Kidney (tissue), 14 donors: ENCODE measurements around the gene GALNT17. TPM values are rescaled to one million over a fixed set of nuclear protein-coding genes. Genes with fewer than 3 reads are reported as not detected.

ENCODE experiments used
- DNase-seq, 5 donors: peaks; one replicate each; pipeline ENCODE4 v3.0.0-alpha.2; 2013 to 2020
- FAIRE-seq: peaks from 2 replicates; lab custom pipeline; 2012; peaks lifted over from hg19 to GRCh38; lab: Jason Lieb, UNC
- H3K27ac ChIP-seq, 2 donors: one replicate each; pipeline ENCODE4 v1.7.0; 2013; ENCODE audit warnings: low read depth in 2 of 2, low read length in 2 of 2, inconsistent platforms in 1 of 2
- H3K27me3 ChIP-seq: one replicate; pipeline ENCODE4 v1.7.1; 2013; ENCODE audit warnings: low read length, inconsistent platforms; ENCODE audit not compliant: control insufficient read depth, insufficient read depth
- H3K36me3 ChIP-seq, 3 donors: one replicate each; pipeline versions ENCODE4 v1.7.0 to v1.7.1; 2013; ENCODE audit warnings: low read length in 3 of 3, control low read depth in 1 of 3, inconsistent platforms in 1 of 3; ENCODE audit not compliant: insufficient read depth in 3 of 3, control insufficient read depth in 2 of 3
- H3K4me1 ChIP-seq, 3 donors: one replicate each; pipeline versions ENCODE4 v1.7.0 to v1.7.1; 2013; ENCODE audit warnings: low read length in 3 of 3, inconsistent platforms in 1 of 3, low read depth in 1 of 3; ENCODE audit not compliant: control insufficient read depth in 2 of 3, insufficient read depth in 2 of 3
- H3K4me3 ChIP-seq, 3 donors: one replicate each; pipeline versions ENCODE4 v1.7.0 to v1.8.1; 2013; ENCODE audit warnings: low read length in 3 of 3, control low read depth in 1 of 3, inconsistent platforms in 1 of 3
- H3K9ac ChIP-seq, 3 donors: one replicate each; pipeline versions ENCODE4 v1.7.0 to v1.7.1; 2013; ENCODE audit warnings: low read length in 3 of 3, control low read depth in 1 of 3, inconsistent platforms in 1 of 3
- H3K9me3 ChIP-seq, 3 donors: one replicate each; pipeline versions ENCODE4 v1.7.0 to v1.7.1; 2013; ENCODE audit warnings: low read length in 3 of 3, control low read depth in 1 of 3, inconsistent platforms in 1 of 3; ENCODE audit not compliant: control insufficient read depth in 2 of 3, insufficient read depth in 1 of 3
- intact Hi-C: fragments of 100-400 bp; cut with DNase I; formaldehyde crosslinking; loops from one replicate; pipeline ENCODE4 v1.11.1; 2022
- polyA plus RNA-seq: library from polyadenylated mRNA; stranded (reverse); fragments of 350-450 nt; fragmentation: Illumina TruSeq; extraction: RNeasy Lipid Tissue Mini Kit (QIAGEN cat#74804); gene quantifications from one replicate; pipeline ENCODE4 v1.2.3, GENCODE V29; 2014; ENCODE audit warnings: low read depth, low replicate concordance; ENCODE audit not compliant: insufficient read depth
- total RNA-seq: library from RNA; stranded (reverse); fragmentation: NEBNext Ultra II Directional; extraction: Animal tissue kit (Norgen Biotek cat#: 25700); gene quantifications from one replicate; pipeline ENCODE4 v1.2.1, GENCODE V29; 2021
- TF ChIP-seq, protein P1 (sequence below): IDR thresholded peaks from 3 replicates; pipeline ENCODE4 v1.5.1; 2012; ENCODE audit warnings: mild to moderate bottlenecking, moderate library complexity, borderline replicate concordance; ENCODE audit not compliant: insufficient read depth; ENCODE audit errors: extremely low read depth
- donor health status: control.
- donor health status: control.
- donor health status: control.
- donor health status: control.
- donor health status: control.
- donor health status: DM: yes; HTN: yes; CAD: no.
- donor health status: Normal renal cell carcinoma (clear cell type).

GALNT17 gene
- total and polyA plus RNA-seq, 2 donors from 2014 or later, result 2.4 to 5.5 TPM

DNA sequence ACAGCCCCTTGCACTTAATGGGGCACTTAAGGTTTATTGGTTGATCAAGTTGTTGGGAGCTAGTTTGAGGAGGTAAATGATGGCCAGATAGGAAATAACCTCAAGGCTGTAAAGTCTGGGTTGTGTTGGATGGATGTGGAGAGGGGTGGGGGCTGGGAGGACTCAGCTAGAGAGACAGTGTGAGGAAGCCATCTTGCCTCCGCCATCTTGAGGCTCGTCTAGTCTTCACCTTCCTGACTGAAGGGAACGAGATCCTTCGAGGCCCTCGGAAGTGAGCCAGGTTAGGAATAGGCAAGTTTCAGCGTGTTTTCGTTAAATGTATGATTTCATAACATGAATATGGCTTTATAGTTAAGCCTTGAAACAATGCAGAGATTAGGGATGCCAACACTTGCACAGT lies 5.5 kb downstream of the GALNT17 start:
- H3K36me3 ChIP-seq, result no peaks in the 10 kb centered on the region
- TF ChIP-seq, protein P1, sequence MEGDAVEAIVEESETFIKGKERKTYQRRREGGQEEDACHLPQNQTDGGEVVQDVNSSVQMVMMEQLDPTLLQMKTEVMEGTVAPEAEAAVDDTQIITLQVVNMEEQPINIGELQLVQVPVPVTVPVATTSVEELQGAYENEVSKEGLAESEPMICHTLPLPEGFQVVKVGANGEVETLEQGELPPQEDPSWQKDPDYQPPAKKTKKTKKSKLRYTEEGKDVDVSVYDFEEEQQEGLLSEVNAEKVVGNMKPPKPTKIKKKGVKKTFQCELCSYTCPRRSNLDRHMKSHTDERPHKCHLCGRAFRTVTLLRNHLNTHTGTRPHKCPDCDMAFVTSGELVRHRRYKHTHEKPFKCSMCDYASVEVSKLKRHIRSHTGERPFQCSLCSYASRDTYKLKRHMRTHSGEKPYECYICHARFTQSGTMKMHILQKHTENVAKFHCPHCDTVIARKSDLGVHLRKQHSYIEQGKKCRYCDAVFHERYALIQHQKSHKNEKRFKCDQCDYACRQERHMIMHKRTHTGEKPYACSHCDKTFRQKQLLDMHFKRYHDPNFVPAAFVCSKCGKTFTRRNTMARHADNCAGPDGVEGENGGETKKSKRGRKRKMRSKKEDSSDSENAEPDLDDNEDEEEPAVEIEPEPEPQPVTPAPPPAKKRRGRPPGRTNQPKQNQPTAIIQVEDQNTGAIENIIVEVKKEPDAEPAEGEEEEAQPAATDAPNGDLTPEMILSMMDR, result no peak
- H3K27ac ChIP-seq, result no peak overlapping the region
- DNase-seq (no peak), FAIRE-seq (no peak)
- no peak overlapping the region for H3K4me3 ChIP-seq
- no peak overlapping the region for H3K9ac ChIP-seq
- intact Hi-C loops, result no loop called here
- H3K4me1 ChIP-seq, result no peaks in the 10 kb centered on the region
- peaks cover 5% of the 10 kb centered on the region for H3K27me3 ChIP-seq
- H3K9me3 ChIP-seq, result no peaks in the 10 kb centered on the region

DNA sequence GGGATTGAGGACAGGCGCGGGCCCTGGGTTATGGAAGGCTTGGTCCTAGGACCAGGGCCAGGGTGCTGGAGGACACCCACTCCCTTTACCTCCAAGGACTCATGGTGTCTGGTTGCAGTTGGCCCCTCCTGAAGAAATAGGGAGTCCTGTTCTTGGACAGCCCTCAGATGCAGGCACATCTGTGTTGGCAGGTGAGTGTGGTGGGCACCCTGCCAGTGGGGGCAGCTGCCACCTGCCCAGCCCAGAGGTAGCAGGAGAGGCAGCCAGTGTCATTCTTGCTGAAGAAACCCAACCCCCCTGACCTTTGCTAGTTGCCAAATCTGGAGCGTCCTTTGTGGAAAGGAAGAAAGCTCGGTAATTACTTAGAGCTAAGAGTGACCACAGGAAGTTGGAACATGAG lies 8.3 kb downstream of the GALNT17 start:
- intact Hi-C loops, result no loop called here
- H3K27me3 ChIP-seq, result no peaks in the 10 kb centered on the region
- TF ChIP-seq, protein P1, result no peak
- H3K4me1 ChIP-seq, result no peaks in the 10 kb centered on the region
- H3K36me3 ChIP-seq, result no peaks in the 10 kb centered on the region
- no peak for FAIRE-seq
- H3K4me3 ChIP-seq, result no peak overlapping the region
- H3K9ac ChIP-seq, result no peak overlapping the region
- H3K9me3 ChIP-seq, result no peaks in the 10 kb centered on the region
- no peak overlapping the region for H3K27ac ChIP-seq
- DNase-seq, result no peak

DNA sequence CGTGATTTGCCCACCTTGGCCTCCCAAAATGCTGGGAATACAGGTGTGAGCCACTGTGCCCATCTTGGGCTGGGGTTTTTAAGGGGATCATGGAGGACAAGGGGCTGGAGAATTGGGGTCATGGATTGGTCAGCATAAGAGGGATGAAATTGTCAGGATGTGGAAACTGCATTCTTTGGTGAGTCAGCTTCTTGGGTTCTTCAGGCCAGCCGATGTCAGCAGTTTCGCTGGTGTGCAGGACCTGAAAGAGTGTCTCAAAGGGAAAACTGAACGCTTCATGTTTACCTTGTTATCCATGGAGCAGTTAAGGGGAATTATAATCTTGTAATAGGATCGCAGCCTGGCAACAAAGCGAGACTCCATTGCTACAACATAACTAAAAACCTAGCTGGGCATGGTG lies 13.0 kb downstream of the GALNT17 start:
- TF ChIP-seq, protein P1, result no peak
- Histone ChIP-seq H3K27ac (no peak overlapping the region), H3K9me3 (peaks cover 0 to 5% (median 0%) of the 10 kb centered on the region in 3 donors), H3K27me3 (no peaks in the 10 kb centered on the region), H3K9ac (no peak overlapping the region), H3K36me3 (no peaks in the 10 kb centered on the region), H3K4me3 (no peak overlapping the region), H3K4me1 (no peaks in the 10 kb centered on the region)
- FAIRE-seq (no peak), DNase-seq (no peak)
- intact Hi-C loops, result no loop called here
